Activated CD4-positive, alpha-beta T cell treated with anti-CD3 and anti-CD28 coated beads for 36 hours (primary cell): ENCODE measurements around the gene SNAP25. TPM values are rescaled to one million over a fixed set of nuclear protein-coding genes. Genes with fewer than 3 reads are reported as not detected.

Source experiments
- ATAC-seq: fragments of 200-7000 bp; cut with Tn5 transposase; one replicate; pipeline ENCODE4 v1.10.0; 2021; ENCODE audit warnings: mild to moderate bottlenecking, moderate library complexity
- CTCF ChIA-PET: fragments of 350-600 bp; sonication (Branson Sonifier 250); formaldehyde crosslinking; loops from one replicate; lab custom pipeline; 2021; ENCODE audit warnings: antibody characterized with exemption; lab: Charles Lee
- POLR2A ChIA-PET: fragments of 350-600 bp; sonication (Branson Sonifier 250); formaldehyde crosslinking; loops from one replicate; lab custom pipeline; 2021; ENCODE audit warnings: antibody characterized with exemption, inconsistent platforms; lab: Charles Lee
- DNase-seq: peaks from one replicate; pipeline ENCODE4 v3.0.0-alpha.2; 2020
- H3K27ac Mint-ChIP-seq: one replicate; pipeline ENCODE4 v1.8.0; 2021; ENCODE audit warnings: mixed read lengths
- H3K27me3 Mint-ChIP-seq: one replicate; pipeline ENCODE4 v1.8.0; 2021; ENCODE audit warnings: mixed read lengths
- H3K36me3 Mint-ChIP-seq: one replicate; pipeline ENCODE4 v1.8.0; 2021; ENCODE audit warnings: low read depth, mixed read lengths
- H3K4me1 Mint-ChIP-seq: one replicate; pipeline ENCODE4 v1.8.0; 2021; ENCODE audit warnings: mixed read lengths
- H3K4me3 Mint-ChIP-seq: one replicate; pipeline ENCODE4 v1.8.0; 2021; ENCODE audit warnings: mild to moderate bottlenecking, moderate library complexity, mixed read lengths
- H3K9me3 Mint-ChIP-seq: one replicate; pipeline ENCODE4 v1.8.0; 2021; ENCODE audit warnings: low read depth, mixed read lengths
- intact Hi-C, 2 experiments: fragments of 100-400 bp; cut with DNase I in 1 of 2; cut with micrococcal nuclease in 1 of 2; formaldehyde crosslinking; loops; one replicate each; pipeline versions ENCODE4 v1.14.2 to v1.15.1; 2022 to 2024; cut with DNase I, micrococcal nuclease
- total RNA-seq, 2 experiments: library from RNA; stranded (reverse); gene quantifications; one replicate each; pipeline ENCODE4 v1.2.3, GENCODE V29; 2021

SNAP25 gene
- total RNA-seq, 2 experiments from 2014 or later = 0.18 to 0.27 TPM

GRCh38 chr20:10288954-10289646 lies 70.5 kb downstream of the SNAP25 start:
- Mint-ChIP-seq H3K27me3 (peaks cover 2% of the 10 kb centered on the region), H3K36me3 (no peaks in the 10 kb centered on the region), H3K27ac (no peak overlapping the region), H3K4me1 (no peaks in the 10 kb centered on the region), H3K9me3 (no peaks in the 10 kb centered on the region), H3K4me3 (no peak overlapping the region)
- intact Hi-C loops = no loop called here
- CTCF ChIA-PET = interaction anchor here (2.0 kb wide), 1 partner anchor 12 kb away, joined by 6 read pairs; no protein-coding TSS in a partner anchor
- POLR2A ChIA-PET = no interaction called here
- DNase-seq (no peak), ATAC-seq (no peak)

GRCh38 chr20:10291568-10292248 lies 73.1 kb downstream of the SNAP25 start:
- no peak overlapping the region for H3K27ac Mint-ChIP-seq
- ChIA-PET POLR2A (no interaction called here), CTCF (no interaction called here)
- intact Hi-C loops = no loop called here
- H3K36me3 Mint-ChIP-seq = no peaks in the 10 kb centered on the region
- H3K9me3 Mint-ChIP-seq = no peaks in the 10 kb centered on the region
- peaks cover 2% of the 10 kb centered on the region for H3K4me1 Mint-ChIP-seq
- peaks cover 2% of the 10 kb centered on the region for H3K27me3 Mint-ChIP-seq
- DNase-seq (no peak), ATAC-seq (no peak)
- H3K4me3 Mint-ChIP-seq = no peak overlapping the region

GRCh38 chr20:10297223-10297622 lies 78.6 kb downstream of the SNAP25 start:
- H3K36me3 Mint-ChIP-seq = no peaks in the 10 kb centered on the region
- CTCF ChIA-PET = no interaction called here

GRCh38 chr20:10297684-10298240 lies 79.1 kb downstream of the SNAP25 start:
- ATAC-seq (no peak), DNase-seq (no peak)
- Mint-ChIP-seq H3K27ac (no peak overlapping the region), H3K36me3 (no peaks in the 10 kb centered on the region), H3K4me3 (no peak overlapping the region), H3K9me3 (no peaks in the 10 kb centered on the region), H3K27me3 (peaks cover 8% of the 10 kb centered on the region), H3K4me1 (peaks cover 5% of the 10 kb centered on the region)
- CTCF ChIA-PET = interaction anchor here (0.6 to 1.0 kb wide), 2 partner anchors 34 to 613 kb away, joined by 3 to 4 read pairs; no protein-coding TSS in a partner anchor
- POLR2A ChIA-PET = interaction anchor here (0.7 kb wide), 1 partner anchor 42 kb away, joined by 3 read pairs; no protein-coding TSS in a partner anchor
- intact Hi-C loops = no loop called here

More at GRCh38 chr20:10297223-10297622, 78.6 kb downstream of the SNAP25 start:
- POLR2A ChIA-PET = interaction anchor here (0.7 kb wide), 1 partner anchor 43 kb away, joined by 3 read pairs; no protein-coding TSS in a partner anchor
- Mint-ChIP-seq H3K4me3 (no peak overlapping the region), H3K27me3 (peaks cover 8% of the 10 kb centered on the region), H3K27ac (no peak overlapping the region), H3K9me3 (no peaks in the 10 kb centered on the region), H3K4me1 (peaks cover 5% of the 10 kb centered on the region)
- intact Hi-C loops = no loop called here
- ATAC-seq (no peak), DNase-seq (no peak)

- CTCF ChIA-PET = no interaction called here
- POLR2A ChIA-PET = no interaction called here
- ATAC-seq = no peak
Measured at GRCh38 chr20:10300582-10301446, 82.2 kb downstream of the SNAP25 start.

GRCh38 chr20:10303852-10304251 lies 85.2 kb downstream of the SNAP25 start:
- intact Hi-C loops = no loop called here
- Mint-ChIP-seq H3K27me3 (peaks cover 8% of the 10 kb centered on the region), H3K4me3 (no peak overlapping the region), H3K4me1 (peaks cover 1% of the 10 kb centered on the region), H3K36me3 (no peaks in the 10 kb centered on the region), H3K9me3 (no peaks in the 10 kb centered on the region), H3K27ac (no peak overlapping the region)
- no peak for ATAC-seq
- ChIA-PET POLR2A (no interaction called here), CTCF (no interaction called here)
- DNase-seq = no peak

More at GRCh38 chr20:10300582-10301446, 82.2 kb downstream of the SNAP25 start:
- no peak for DNase-seq
- Mint-ChIP-seq H3K36me3 (no peaks in the 10 kb centered on the region), H3K27me3 (peaks cover 6% of the 10 kb centered on the region), H3K9me3 (no peaks in the 10 kb centered on the region), H3K27ac (no peak overlapping the region), H3K4me3 (no peak overlapping the region), H3K4me1 (peaks cover 4% of the 10 kb centered on the region)
- intact Hi-C loops = no loop called here

DNA sequence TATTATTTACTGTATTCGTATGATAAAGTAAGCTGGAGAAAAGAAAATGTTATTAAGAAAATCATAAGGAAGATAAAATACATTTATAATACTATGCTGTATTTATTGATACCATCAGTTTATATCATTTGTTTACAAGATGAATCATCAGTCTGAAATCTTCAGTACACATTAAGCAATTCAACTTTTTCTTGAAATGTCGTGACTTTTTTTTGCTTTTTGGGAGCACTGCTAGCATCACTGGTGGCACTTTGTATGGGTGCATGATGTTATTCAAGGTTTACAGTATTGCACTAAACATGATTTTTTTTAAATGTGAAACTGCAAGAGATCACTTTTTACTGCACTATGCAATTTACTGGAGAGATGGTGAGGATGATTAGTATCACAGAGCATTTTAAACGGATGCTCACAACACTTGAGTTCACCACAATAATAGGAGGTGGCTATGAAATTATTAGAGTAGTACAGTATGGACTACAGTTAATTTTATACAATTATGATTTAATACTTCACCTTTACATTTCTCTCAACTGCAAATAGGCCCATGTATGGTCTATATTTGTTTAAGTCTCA lies 85.9 kb downstream of the SNAP25 start:
- no peak for DNase-seq
- H3K27ac Mint-ChIP-seq = no peak overlapping the region
- H3K27me3 Mint-ChIP-seq = peaks cover 8% of the 10 kb centered on the region
- CTCF ChIA-PET = no interaction called here
- peaks cover 1% of the 10 kb centered on the region for H3K4me1 Mint-ChIP-seq
- intact Hi-C loops = no loop called here
- H3K36me3 Mint-ChIP-seq = no peaks in the 10 kb centered on the region
- no peaks in the 10 kb centered on the region for H3K9me3 Mint-ChIP-seq
- POLR2A ChIA-PET = no interaction called here
- H3K4me3 Mint-ChIP-seq = no peak overlapping the region
- ATAC-seq = no peak

DNA sequence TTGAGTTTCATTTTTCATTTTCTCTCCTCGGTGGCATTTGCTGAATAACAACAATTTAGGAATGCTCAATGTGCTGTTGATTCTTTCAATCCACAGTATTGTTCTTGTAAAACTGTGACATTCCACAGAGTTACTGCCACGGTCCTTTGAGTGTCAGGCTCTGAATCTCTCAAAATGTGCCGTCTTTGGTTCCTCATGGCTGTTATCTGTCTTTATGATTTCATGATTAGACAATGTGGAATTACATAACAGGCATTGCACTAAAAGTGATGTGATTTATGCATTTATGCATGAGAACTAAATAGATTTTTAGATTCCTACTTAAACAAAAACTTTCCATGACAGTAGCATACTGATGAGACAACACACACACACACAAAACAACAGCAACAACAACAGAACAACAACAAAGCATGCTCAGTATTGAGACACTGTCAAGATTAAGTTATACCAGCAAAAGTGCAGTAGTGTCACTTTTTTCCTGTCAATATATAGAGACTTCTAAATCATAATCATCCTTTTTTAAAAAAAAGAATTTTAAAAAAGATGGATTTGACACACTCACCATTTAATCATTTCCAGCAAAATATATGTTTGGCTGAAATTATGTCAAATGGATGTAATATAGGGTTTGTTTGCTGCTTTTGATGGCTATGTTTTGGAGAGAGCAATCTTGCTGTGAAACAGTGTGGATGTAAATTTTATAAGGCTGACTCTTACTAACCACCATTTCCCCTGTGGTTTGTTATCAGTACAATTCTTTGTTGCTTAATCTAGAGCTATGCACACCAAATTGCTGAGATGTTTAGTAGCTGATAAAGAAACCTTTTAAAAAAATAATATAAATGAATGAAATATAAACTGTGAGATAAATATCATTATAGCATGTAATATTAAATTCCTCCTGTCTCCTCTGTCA lies 88.1 kb downstream of the SNAP25 start:
- Mint-ChIP-seq H3K4me3 (no peak overlapping the region), H3K4me1 (peaks cover 1% of the 10 kb centered on the region), H3K9me3 (no peaks in the 10 kb centered on the region), H3K27ac (no peak overlapping the region), H3K27me3 (peaks cover 8% of the 10 kb centered on the region), H3K36me3 (no peaks in the 10 kb centered on the region)
- intact Hi-C loops = no loop called here
- DNase-seq = no peak
- ChIA-PET CTCF (interaction anchor here (1.1 kb wide), 1 partner anchor 10 kb away, joined by 4 read pairs; no protein-coding TSS in a partner anchor), POLR2A (no interaction called here)
- no peak for ATAC-seq

- no peak overlapping the region for H3K27ac Mint-ChIP-seq
- no peak overlapping the region for H3K4me3 Mint-ChIP-seq
- H3K27me3 Mint-ChIP-seq = peaks cover 12% of the 10 kb centered on the region
- no peaks in the 10 kb centered on the region for H3K9me3 Mint-ChIP-seq
- ChIA-PET POLR2A (no interaction called here), CTCF (interaction anchor here (1.1 kb wide), 1 partner anchor 9 kb away, joined by 4 read pairs; no protein-coding TSS in a partner anchor)
- no peak for DNase-seq
- H3K4me1 Mint-ChIP-seq = peaks cover 1% of the 10 kb centered on the region
- H3K36me3 Mint-ChIP-seq = no peaks in the 10 kb centered on the region
- no peak for ATAC-seq
- intact Hi-C loops = no loop called here
Measured at GRCh38 chr20:10307359-10307735, 88.7 kb downstream of the SNAP25 start.

DNA sequence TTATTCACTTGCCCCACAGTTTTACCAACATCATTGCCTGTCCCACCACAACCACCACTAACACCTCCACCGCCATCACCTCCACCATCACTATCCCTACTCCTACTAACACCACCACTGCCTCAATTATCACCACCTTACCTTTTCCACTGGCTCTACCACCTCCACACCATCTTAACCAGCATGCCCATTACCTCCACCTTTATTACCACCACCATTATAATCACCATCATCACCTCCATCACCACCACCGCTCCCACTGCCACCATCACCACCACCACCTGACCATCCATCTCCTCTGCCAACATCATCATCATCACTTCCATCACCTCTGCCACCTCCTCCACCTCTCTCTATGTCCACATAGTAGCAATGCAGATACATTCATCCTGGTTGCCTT lies 90.0 kb downstream of the SNAP25 start:
- POLR2A ChIA-PET = no interaction called here

More for the DNA sequence above, 90.0 kb downstream of the SNAP25 start:
- no peaks in the 10 kb centered on the region for H3K36me3 Mint-ChIP-seq
- H3K9me3 Mint-ChIP-seq = no peaks in the 10 kb centered on the region
- DNase-seq (no peak), ATAC-seq (no peak)
- H3K27me3 Mint-ChIP-seq = peaks cover 14% of the 10 kb centered on the region
- peaks cover 1% of the 10 kb centered on the region for H3K4me1 Mint-ChIP-seq
- no peak overlapping the region for H3K4me3 Mint-ChIP-seq
- H3K27ac Mint-ChIP-seq = no peak overlapping the region
- CTCF ChIA-PET = no interaction called here
- intact Hi-C loops = no loop called here
